SHP77 (cell line): ENCODE results near the gene TTC39B.
"Not testable (repeated sequence)": the region's sequence is repeated elsewhere in the genome, so short reads cannot be mapped to it uniquely, and the experiment has no call there.

Experiments used
- DNase-seq, 2 experiments: peaks; one replicate each; lab custom pipeline; 2025; lab: John Stamatoyannopoulos, UW

TTC39B gene

DNA sequence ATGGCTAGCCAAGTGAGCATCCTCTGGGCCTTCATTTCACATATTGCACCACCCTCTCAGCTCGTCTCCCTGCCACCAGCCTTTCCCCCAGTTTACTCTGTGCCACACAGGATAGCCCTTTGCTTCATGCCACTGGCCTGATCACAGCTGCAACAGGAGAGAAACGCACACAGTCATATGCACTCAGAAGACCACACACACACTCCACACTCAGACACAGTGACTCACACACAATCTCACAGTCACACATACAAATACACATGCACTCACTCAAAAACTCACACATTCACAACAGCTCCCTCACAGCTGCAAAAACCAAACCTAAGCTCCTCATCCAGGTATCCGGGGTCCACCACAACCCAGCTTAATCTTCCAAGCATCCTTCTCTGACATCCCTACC lies 38.7 kb downstream of the TTC39B start:
- no peak for DNase-seq

DNA sequence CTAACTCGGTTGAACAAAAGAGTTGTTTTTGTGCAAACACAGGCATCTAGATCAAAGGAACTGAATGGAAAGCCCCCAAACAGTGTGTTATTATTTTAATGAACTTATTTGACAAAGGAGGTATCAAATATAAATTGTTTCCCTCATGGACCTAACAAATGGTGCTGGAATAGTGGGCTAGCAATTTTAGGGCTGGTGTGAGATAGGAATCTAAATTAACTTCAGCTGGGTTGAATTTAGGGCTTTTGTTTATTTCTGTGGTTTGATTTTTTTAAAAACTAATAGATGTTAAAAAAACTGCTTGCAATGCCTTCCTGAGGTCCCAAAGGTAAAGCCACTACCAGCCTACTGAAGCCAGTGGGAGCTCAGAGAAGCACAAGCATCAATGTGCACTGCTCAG lies 42.1 kb downstream of the TTC39B start:
- DNase-seq = no peak

DNA sequence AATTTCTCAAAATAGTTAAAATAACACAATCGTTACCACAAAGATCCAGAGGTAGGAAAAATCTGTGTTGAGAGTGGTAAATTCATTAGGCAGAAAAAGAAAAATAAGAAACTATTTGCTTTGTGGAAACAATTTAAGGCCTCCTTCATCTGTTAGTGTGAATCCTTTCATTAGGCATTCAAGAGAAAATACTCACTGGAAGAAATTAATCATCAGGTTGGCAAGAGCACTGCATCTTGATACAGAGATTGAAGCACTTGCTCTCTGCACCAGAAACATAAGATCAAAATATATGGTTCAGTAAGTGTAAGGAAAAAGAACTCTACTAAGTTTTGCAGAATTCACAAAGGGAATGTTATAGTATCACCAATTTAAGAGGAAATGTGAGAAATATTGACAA lies 44.4 kb downstream of the TTC39B start:
- no peak for DNase-seq

DNA sequence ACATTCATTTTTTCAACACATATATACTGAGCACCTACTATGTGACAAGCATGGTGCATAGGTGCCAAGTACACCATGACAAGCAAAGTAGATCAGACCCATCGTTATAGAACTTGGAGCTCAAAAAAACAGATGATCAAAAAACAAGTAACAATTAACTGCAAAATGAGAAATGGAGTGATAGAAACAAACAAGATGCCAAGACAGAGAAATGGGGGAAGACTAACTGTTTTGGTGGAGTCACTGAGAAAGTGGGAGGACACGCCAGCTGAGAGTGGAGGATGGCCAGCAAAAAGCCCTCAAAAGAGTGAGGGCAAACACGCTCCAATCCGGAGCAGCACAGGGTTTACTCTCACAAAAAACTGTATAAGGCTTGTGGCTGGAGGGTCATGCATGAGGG lies 50.6 kb downstream of the TTC39B start:
- DNase-seq = no peak

DNA sequence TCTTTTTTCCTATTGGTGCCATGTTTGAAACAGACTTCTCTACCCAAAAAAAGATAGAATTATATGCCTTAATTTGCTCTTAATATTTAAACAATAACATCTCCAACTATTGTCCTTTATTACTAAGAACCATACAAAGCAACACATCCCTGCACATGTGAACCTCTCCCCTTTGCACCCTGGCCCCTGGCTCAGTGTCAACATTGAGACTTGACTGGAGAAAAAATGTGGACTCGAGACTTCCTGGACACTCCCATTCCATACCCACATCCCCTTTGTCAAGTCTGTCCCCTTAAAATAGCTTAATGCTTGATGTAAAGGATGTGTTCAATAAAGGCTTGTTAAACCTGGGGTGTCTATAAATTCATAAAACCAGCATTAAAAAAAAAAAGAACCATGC lies 53.2 kb downstream of the TTC39B start:
- no peak for DNase-seq

DNA sequence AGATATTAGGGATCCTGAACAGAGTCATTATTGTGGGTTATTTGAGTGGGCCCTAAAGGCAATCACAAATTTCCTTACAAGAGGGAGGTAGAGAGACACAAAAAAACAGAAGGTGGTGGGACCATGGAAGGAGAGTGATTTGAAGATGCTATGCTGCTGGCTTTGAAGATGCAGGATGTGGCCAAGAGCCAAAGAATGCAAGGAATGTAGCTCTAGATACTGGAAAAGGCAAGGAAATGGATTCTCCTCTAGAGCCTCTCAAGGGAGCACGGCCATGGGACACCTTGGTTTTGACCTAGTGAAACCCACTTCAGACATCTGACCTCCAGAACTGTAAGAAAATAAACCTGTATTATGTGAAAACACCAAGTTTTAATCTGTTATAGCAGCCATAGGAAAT lies 53.8 kb downstream of the TTC39B start:
- no peak for DNase-seq

DNA sequence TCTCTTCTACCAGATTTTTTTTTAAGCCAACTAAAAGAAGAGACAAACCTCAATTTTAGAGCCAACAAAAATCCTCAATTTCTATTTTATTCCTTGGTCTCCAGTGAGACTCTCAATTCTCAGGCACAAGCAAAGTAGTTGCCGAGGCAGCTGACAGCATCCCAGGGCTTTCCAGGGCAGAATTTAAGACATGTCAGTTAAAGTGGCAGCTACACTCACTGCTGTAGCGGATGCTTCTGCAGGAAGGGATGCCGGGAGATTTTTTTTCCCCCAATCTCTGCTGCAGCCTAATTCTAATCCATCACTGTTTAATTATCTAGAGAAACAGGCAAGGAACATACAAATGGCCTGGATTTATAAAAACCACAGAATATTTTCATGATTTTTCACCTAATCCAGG lies 57.0 kb downstream of the TTC39B start:
- no peak for DNase-seq

DNA sequence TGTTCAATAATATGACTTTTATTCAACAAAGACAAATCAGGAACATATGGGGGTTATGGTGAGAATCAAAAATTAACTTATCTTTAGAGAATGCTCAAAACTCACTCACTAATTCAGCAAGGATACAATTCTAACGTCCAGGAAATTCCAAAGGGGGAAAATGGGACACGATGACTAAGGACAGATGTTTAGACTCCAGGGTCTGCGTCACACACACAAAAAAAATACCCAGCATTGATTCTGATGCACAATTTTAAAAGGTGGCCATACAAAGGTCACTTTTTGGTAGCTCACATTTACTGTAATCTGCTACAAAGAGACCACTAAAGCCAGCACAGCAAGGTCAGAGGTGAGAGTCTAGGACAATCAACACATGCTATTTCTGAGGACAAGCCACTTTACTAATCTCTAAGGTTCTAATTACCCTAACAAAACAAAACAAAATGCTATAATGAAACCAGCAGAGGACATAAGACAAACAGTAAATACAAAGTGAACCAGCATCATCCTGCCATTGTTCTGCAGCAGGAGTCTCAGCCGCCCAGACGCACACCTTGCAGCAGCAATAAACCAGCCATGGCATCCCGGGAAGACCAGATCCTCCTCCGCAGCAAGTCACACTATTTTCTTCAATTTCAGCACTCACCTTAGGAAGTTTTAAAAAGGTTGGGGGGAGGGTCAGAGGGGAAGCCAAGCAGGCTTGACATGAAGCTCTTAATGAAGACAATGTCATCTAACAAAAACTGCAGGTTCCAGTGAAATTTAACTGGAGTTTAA lies 57.8 kb downstream of the TTC39B start:
- no peak for DNase-seq

DNA sequence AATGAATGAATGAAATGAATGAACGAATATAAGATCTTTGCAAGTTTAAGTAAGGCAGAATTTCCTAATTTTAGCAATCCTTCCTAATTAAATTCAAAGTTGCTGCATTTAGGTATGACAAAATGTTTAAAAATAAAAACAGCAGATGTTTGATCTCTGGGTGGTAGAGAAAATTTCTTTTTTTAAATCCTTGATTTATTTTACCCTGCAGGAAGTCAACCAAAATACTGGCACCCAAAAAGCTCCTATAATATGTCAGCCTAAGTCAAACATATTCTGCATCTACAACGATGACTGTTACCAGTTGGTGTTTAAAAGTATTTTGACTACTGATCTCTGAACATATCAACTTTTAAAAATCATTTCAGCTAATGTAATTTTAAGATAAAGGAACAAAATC lies 58.4 kb downstream of the TTC39B start:
- DNase-seq = no peak

DNA sequence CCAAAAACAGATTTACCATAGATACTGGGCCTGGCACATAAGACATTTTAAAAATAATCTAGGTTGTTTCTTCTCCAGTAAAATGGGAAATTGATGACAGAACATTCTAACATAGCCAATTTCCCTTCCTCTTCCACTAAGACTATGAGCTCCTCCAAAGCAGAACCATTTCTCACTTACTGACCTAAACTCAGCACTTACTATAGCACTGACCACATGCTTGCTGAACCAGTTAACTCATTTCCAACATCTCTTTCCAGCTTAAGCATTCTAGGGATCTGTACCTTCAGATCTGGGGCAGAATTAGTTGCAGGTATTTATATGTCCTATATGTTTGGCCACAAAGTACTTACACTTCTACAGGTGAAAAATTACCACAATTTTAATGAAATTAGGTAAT lies 58.9 kb downstream of the TTC39B start:
- DNase-seq = no peak

DNA sequence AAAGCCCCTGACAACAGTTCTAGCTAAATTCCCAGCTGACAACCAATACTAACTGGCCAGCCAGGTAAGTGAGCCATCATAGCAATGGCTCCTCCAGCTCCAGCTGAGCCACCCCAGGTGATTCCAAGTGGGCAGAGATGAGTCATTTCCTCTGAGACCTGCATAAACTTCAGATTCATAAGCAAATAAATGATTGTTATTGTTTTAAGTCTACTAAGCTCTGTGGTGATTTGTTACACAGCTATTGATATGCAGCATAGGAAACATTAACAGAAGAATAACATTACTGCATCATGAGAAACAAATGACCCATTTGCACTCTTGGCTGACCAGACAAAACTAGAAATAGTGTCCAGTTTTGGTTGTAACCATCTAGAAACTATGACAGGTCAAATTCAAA lies 60.3 kb downstream of the TTC39B start:
- no peak for DNase-seq

DNA sequence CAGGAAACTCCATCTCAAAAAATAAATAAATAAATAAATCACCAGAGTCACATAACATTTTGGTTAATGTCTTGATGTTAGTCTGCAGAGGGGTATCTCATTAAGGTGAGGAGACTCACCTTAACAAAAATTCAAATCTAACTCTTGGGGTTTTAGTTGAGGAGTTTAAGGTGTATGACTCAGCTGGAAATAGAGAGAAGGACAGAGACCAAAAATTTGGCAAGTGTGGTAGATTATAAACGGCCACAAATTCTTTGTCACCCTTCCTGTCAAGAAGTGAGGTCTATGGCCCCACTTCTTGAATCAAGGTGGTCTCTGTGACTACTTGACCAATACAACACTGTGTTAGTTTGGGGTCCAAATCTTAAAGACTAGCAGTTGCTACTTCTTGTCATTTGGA lies 60.8 kb downstream of the TTC39B start:
- DNase-seq = no peak

DNA sequence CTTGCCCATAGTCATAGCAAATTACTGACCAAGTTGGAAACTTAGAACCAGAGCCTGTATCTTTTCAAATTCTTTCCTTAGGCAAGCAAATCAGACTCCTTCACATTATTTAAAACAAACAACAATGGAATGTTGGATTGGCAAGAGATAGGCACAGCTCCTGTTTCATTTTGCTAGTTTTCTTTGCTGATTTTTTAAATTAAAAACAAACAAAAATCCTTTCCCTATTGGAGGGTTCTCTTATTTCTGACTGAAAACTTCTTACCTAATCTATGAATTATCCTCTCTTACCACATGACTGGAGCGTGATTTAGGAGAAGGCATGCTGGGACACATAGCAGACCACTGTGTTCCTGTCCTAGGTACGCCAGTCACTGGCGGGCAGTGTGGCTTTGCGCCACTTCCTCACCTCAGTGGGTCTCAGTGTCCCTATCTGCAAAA lies 63.0 kb downstream of the TTC39B start:
- DNase-seq = no peak

DNA sequence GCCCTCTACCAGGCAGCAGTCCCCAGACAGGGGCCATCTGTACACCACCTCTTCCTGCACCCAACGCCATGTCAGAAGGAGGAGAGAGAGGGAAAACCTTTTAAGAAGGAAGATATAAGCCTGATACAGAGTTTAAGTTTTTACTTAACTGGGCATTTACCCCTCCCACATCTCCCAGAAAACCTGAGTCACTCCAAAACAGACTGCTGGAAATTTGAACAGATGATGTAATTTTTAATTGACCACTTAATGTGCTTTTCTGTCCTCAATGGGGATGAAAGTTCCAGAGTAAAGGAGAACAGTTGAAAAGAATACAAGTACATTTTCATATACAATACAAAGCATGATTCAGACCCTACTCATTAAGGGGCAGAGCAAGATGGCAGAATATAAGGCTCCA lies 63.9 kb downstream of the TTC39B start:
- DNase-seq = no peak

DNA sequence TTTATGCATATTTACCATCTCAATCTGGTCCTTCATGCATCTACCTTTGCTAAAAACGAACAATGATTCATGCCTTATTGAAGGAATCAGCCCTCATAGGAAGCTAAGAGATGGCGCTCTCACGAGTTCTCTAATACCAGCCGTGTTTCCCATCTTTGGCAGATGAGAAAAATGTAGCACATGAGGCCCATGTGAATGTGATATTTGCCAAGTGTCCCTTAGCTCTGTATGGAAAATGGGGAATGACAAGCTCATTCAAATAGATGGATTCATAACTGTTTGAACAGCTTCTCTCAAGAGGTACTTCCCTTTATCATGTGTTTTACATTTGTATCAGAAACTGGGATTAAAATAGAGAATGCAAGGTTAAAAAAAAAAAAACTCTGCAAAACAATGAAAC lies 66.1 kb downstream of the TTC39B start:
- DNase-seq = peak; percentile 72 to 77

DNA sequence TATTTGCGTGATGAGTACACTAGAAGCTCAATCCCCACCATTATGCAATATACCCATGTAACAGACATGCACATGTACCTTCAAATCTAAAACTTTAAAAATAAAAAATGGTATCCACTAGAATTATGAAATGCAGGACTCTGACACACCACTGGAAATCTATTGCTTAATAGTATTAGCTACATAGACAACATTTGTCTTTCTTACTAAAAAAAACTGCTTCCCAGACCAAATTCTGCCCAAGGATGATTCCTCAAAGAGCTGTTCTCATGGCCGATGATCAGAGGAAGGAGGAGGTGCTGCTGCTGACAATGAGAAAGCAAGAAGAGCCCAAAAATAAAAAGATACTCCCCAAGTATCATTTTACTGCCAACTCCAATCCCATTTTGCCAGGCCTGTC lies 67.2 kb downstream of the TTC39B start:
- no peak for DNase-seq

DNA sequence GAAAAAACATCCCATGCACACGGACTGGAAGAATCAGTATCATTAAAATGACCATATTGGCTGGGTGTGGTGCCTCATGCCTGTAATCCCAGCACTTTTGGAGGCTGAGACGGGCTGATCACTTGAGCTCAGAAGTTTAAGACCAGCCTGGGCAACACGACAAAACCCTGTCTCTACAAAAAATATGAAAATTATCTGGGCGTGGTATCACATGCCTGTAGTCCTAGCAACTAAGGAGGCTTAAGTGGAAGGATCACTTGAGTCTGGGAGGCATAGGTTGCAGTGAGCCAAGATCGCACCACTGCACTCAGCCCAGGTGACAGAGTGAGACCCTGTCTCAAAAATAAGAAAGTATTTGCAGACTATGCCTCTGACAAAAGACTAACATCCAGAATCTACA lies 68.4 kb downstream of the TTC39B start:
- no peak for DNase-seq

DNA sequence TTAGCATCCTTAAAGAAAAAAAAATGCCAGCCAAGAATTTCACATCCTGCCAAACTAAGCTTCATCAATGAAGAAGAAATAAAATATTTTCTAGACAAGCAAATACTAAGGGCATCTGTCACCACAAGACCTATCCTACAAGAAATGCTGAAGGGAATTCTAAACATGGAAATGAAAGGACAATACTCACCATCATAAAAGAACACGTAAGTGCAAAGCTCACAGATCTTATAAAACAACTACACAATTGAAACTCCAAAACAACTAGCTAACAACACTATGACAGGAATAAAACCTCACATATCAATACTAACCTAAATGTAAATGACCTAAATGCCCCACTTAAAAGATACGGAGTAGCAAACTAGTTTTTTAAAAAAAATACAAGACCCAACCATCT lies 71.4 kb downstream of the TTC39B start:
- DNase-seq = no peak

DNA sequence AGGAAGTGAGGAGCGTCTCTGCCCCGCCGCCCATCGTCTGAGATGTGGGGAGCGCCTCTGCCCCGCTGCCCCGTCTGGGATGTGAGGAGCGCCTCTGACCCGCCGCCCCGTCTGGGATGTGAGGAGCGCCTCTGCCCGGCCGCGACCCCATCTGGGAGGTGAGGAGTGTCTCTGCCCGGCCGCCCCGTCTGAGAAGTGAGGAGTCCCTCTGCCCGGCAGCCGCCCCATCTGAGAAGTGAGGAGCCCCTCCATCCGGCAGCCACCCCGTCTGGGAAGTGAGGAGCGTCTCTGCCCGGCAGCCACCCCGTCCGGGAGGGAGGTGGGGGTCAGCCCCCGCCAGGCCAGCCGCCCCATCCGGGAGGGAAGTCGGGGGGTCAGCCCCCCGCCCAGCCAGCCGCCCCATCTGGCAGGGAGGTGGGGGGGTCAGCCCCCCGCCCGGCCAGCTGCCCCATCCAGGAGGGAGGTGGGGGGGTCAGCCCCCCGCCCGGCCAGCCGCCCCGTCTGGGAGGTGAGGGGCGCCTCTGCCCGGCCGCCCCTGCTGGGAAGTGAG lies 73.0 kb downstream of the TTC39B start:
- not testable (repeated sequence) for DNase-seq

DNA sequence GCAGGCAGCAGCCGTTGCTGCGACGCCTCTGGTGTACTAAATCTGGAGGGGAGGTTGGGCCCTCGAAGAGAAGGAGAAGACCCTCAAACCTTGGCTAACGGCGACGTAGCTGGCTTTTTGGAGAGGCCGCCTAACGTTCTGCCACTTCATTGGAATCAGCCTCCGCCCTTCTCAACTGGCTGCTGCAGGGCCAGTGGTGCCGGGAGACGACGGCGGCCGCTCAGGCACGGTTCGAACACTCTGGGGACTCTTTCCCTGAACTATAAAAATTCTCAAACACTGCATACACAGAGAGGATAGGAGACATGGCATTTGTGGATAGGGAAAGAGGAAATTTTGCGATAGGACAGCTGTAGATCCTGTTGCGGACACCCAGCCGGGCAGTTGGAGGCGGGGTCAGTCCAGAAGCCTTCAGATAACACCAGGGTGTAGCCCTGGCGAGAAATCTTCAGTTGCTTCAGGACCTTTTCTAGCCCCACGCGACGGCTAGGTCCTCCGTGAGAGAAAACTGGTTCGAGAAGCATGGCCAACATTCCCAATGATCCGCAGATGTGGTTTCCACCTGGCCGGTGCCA lies 74.2 kb downstream of the TTC39B start:
- peak in 1 of 2 experiments; percentile 15 for DNase-seq

DNA sequence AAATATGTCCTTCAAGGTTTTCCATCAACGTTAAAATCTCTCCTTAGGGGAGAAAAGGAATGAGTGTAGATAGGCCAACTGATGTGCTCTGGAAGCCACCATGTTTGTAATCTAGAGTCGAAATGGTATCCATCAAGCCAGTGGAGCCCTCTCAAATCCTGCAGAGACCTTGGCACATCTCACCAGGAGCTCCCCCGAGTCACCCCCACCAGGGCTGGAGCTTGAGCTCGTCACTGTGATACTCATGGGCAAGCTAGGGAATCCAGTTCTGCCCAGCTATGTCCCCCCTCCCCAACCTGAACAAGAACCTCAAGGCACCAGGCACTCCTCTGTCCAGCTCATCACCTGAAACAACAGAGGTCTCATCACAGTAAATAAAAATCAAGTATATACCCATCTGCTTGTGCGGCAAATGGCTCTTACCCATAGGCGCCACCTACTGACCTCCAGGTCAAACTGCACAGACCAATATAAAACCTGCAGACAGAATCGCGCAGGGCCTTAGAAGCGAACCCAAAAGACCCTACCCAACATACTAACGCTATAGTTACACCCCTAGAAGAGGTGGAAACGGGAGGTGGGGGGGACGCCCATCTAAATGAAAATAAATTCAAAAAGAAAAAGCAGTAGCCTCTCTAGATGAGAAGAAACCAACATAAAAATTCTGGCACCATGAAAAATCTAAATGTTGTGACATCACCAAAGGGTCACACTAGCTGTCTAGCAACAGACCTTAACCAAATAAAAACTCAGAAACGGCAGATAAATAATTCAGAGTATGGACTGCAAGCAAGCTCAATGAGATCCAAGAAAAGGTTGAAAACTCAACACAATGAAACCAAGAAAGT lies 75.0 kb downstream of the TTC39B start:
- peak; percentile 2 to 15 for DNase-seq

DNA sequence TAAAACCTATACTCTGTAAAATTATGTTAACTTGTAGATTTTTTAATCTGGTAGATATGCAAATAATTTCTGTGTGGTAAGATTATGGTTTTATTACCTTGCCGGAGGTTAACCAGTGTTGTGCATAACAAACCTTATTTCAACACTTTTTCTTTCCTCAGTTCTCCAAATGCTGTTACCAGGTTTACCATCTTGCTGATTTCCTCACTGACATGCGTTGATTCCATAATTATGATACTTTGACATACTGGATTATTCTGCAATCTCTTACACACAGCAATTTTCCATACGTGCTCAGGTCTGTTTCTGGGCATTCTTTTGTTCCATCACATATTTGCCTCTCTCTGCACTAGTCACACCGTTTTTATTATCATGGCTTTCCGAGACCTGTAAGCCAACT lies 77.6 kb downstream of the TTC39B start:
- DNase-seq = no peak

DNA sequence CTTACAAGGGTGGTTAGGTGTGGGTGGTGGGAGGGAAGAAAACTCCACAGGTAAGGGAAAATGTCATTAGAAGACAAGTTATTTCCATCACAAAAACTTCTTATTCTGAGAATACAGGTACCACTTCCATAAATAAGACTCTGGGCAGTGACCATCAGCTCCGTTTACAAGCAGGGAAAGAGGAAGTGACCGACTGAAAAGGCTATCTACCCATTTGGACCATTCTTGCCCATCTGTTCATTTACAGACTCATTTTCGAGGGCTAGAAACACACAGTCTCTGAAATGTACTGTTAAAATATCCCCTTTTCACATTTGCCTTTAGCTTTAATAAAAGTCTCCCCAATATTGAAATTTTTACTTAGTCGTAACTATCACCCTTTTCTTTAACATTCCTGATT lies 79.5 kb downstream of the TTC39B start:
- no peak for DNase-seq
